Measurements from ENCODE around the gene PCSK4. TPM values are rescaled to one million over a fixed set of nuclear protein-coding genes. Genes with fewer than 3 reads are reported as not detected.
"Not testable (repeated sequence)": the region's sequence is repeated elsewhere in the genome, so short reads cannot be mapped to it uniquely, and the experiment has no call there.

The PCSK4 gene
- total RNA-seq, 2 experiments from 2014 or later, result 1.5 to 1.7 TPM

DNA sequence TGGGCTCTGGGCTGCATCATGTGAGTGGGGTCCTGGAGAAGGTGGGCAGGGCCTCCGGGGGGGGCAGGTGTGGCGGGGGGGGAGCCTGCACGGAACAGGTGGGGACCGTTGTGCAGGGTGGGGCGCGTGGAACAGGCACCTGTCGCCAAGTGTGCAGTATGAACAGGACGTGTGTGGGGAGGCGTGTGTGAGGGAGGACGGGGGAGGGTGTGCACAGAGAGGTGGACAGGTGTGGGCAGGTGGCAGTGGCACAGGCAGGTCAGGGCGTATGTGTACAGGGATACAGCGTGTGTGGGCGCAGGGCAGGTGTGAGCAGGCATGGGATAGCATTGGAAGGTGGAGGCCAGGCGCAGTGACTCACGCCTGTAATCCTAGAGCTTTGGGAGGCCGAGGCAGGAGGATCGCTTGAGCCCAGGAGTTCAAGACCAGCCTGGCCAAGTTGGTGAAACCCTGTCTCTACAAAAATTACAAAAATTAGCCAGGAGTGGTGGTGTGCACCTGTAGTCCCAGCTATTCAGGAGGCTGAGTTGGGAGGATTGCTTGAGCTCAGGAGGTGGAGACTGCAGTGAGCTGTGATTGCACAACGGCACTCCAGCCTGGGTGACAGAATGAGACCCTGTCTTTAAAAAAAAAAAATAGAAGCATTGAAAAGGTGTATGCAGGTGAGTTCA is 37.0 kb upstream of the PCSK4 start:
- no peak overlapping the region for H3K4me3 Mint-ChIP-seq
- no peak overlapping the region for H3K27ac Mint-ChIP-seq
- H3K4me1 Mint-ChIP-seq (ENCODE audit: low read depth), result peaks cover 7% of the 10 kb centered on the region
- intact Hi-C loops (cut with micrococcal nuclease), result no loop called here
- peaks cover 36% of the 10 kb centered on the region for H3K27me3 Mint-ChIP-seq (ENCODE audit: low read depth)
- H3K9me3 Mint-ChIP-seq, result no peaks in the 10 kb centered on the region
- DNase-seq, result no peak
- CTCF ChIA-PET, result no interaction called here
- no peaks in the 10 kb centered on the region for H3K36me3 Mint-ChIP-seq (ENCODE audit: low read depth)

DNA sequence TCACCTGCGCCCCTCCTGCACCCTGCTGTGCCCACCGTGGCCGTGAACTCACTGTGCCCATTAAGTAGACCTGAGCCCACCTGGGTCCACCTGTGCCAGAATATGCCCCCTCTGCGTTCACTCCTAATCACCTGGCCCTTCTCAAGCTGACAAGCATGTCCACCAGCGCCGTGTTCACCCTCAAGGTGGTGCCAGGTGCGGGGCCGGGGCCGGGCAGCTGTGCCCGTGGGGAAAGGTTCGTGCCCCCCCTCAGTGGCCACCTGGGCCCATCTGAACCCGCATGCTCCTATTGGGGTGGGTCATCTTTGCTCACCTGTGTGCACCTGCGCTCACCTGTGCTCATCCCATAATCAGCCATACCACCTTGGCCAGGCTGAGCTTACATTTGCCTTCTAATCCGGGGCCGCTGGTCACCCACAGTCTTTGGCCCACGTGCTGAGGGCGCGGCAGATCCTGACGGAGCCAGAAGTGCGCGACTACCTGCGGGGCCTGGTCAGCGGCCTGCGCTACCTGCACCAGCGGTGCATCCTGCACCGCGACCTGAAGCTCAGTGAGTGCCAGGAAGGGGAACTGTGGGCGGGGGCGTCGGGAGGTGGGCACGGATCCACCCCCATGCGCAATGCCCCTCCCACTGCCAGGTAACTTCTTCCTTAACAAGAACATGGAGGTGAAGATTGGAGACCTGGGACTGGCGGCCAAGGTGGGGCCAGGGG is 36.1 kb upstream of the PCSK4 start:
- Mint-ChIP-seq H3K27ac (no peak overlapping the region), H3K9me3 (no peaks in the 10 kb centered on the region), H3K4me3 (no peak overlapping the region), H3K36me3 (ENCODE audit: low read depth) (no peaks in the 10 kb centered on the region), H3K27me3 (ENCODE audit: low read depth) (peaks cover 36% of the 10 kb centered on the region), H3K4me1 (ENCODE audit: low read depth) (peaks cover 7% of the 10 kb centered on the region)
- no peak for DNase-seq
- intact Hi-C loops (cut with micrococcal nuclease), result no loop called here
- CTCF ChIA-PET, result no interaction called here

DNA sequence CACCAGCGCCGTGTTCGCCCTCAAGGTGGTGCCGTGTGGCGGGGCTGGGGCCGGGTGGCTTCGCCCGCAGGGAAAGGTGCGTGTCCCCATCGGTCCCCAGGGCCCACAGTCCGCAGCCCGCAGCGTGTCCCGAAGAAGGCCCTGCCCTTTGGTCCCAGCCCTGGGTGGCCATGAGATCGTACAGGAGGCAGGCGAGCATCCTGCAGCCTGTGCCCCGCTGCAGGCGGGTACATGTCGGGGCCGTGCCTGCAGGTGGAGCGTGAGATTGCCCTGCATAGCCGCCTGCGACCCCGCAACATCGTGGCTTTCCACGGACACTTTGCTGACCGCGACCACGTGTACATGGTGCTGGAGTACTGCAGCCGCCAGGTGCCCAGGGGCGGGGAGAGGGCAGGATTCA is 35.2 kb upstream of the PCSK4 start:
- H3K4me3 Mint-ChIP-seq, result no peak overlapping the region
- CTCF ChIA-PET, result no interaction called here

DNA sequence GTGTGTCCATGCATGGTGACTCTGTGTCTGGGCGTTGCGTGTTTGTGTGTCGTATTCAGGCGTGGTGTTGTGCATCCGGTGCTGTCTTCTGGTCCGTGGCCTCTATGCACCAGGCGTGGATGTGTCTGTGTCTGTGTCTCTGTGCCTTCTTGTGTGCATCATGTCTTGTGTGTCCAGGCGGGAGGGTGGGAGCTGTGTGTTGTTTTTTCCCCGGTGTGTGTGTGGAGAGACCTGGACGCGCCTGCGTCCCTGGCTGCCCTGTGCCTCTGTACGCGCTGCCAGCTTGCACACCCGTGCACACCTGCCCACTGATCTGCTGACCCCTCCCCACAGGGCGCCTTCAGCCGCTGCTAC is 34.8 kb upstream of the PCSK4 start:
- peaks cover 33% of the 10 kb centered on the region for H3K27me3 Mint-ChIP-seq (ENCODE audit: low read depth)
- H3K36me3 Mint-ChIP-seq (ENCODE audit: low read depth), result no peaks in the 10 kb centered on the region
- CTCF ChIA-PET, result no interaction called here
- H3K4me3 Mint-ChIP-seq, result no peak overlapping the region
- H3K27ac Mint-ChIP-seq, result no peak overlapping the region
- H3K4me1 Mint-ChIP-seq (ENCODE audit: low read depth), result peaks cover 7% of the 10 kb centered on the region
- no peak for DNase-seq
- intact Hi-C loops (cut with micrococcal nuclease), result no loop called here
- no peaks in the 10 kb centered on the region for H3K9me3 Mint-ChIP-seq

More for the DNA sequence above, 35.2 kb upstream of the PCSK4 start:
- intact Hi-C loops (cut with micrococcal nuclease), result no loop called here
- H3K4me1 Mint-ChIP-seq (ENCODE audit: low read depth), result peaks cover 7% of the 10 kb centered on the region
- H3K36me3 Mint-ChIP-seq (ENCODE audit: low read depth), result no peaks in the 10 kb centered on the region
- H3K27ac Mint-ChIP-seq, result no peak overlapping the region
- H3K9me3 Mint-ChIP-seq, result no peaks in the 10 kb centered on the region
- peaks cover 36% of the 10 kb centered on the region for H3K27me3 Mint-ChIP-seq (ENCODE audit: low read depth)
- no peak for DNase-seq

- H3K27ac Mint-ChIP-seq, result no peak overlapping the region
- H3K4me3 Mint-ChIP-seq, result no peak overlapping the region
- H3K9me3 Mint-ChIP-seq, result no peaks in the 10 kb centered on the region
- H3K27me3 Mint-ChIP-seq (ENCODE audit: low read depth), result peaks cover 30% of the 10 kb centered on the region
- intact Hi-C loops (cut with micrococcal nuclease), result no loop called here
- CTCF ChIA-PET, result no interaction called here
- peaks cover 7% of the 10 kb centered on the region for H3K4me1 Mint-ChIP-seq (ENCODE audit: low read depth)
- H3K36me3 Mint-ChIP-seq (ENCODE audit: low read depth), result no peaks in the 10 kb centered on the region
- no peak for DNase-seq
Observed at GRCh38 chr19:1524287-1524971, 34.3 kb upstream of the PCSK4 start.

DNA sequence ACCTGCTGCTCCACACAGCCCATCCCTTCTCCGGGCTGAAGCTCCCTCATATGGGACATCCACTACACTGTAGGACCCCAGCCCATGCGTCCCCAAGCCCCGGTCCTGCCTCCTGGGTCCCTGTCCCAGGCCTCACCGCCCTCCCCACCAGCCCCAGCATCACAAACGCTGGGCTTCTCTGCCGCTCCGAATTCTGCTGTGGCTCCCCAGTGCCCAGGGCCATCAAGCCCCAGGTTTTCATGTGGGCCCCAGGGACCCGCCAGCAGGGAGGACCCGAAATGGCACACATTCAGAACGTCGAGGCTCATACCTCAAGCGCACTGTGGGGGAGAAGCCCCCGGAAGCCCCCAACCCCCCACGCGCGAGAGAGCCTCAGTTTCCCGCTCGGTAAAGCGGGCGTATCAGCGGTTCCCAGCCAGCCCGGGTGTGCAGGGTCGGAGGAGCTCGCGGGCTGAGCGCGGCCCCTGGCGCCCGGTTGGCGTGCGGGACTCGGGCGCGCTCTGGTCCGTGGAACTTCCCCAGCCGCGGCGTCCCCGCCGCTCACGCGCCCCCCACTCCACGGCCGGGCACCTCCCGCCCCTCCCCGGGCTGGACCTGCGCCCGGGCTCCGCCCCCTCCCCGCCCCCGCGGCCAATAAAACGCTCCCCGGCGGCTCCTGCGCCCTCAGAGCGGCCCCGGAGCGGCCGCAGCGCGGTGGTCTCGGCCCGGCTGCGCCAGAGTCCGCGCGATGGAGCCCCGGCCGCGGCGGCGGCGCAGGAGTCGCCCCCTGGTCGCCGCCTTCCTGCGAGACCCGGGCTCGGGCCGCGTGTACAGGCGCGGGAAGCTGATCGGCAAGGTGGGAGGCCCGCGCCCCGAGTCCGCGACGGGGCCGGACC is 33.5 kb upstream of the PCSK4 start, which contains the start of gene PLK5:
Gene PLK5 (plus strand): TSS at position 666 of the 875 bp plus-strand sequence. CDS start 2,920 bp downstream, outside the sequence.
- no peak within 1 kb of the TSS for H3K27ac Mint-ChIP-seq
- H3K4me1 Mint-ChIP-seq (ENCODE audit: low read depth), result peaks cover 7% of the 10 kb centered on the region
- no peak within 1 kb of the TSS for H3K4me3 Mint-ChIP-seq
- peaks cover 30% of the 10 kb centered on the region for H3K27me3 Mint-ChIP-seq (ENCODE audit: low read depth)
- intact Hi-C loops (cut with micrococcal nuclease), result no loop called here
- DNase-seq, result no peak
- H3K36me3 Mint-ChIP-seq (ENCODE audit: low read depth), result no peaks in the 10 kb centered on the region
- CTCF ChIA-PET, result no interaction called here
- no peaks in the 10 kb centered on the region for H3K9me3 Mint-ChIP-seq

GRCh38 chr19:1522838-1523237 is 32.7 kb upstream of the PCSK4 start:
- Mint-ChIP-seq H3K9me3 (no peaks in the 10 kb centered on the region), H3K36me3 (ENCODE audit: low read depth) (no peaks in the 10 kb centered on the region), H3K27me3 (ENCODE audit: low read depth) (peaks cover 30% of the 10 kb centered on the region), H3K4me1 (ENCODE audit: low read depth) (peaks cover 7% of the 10 kb centered on the region), H3K4me3 (no peak overlapping the region), H3K27ac (no peak overlapping the region)
- DNase-seq, result no peak
- CTCF ChIA-PET, result no interaction called here
- intact Hi-C loops (cut with micrococcal nuclease), result no loop called here

- Mint-ChIP-seq H3K4me3 (no peak overlapping the region), H3K4me1 (ENCODE audit: low read depth) (peaks cover 7% of the 10 kb centered on the region), H3K36me3 (ENCODE audit: low read depth) (no peaks in the 10 kb centered on the region), H3K27me3 (ENCODE audit: low read depth) (peaks cover 25% of the 10 kb centered on the region), H3K27ac (no peak overlapping the region), H3K9me3 (no peaks in the 10 kb centered on the region)
- CTCF ChIA-PET, result no interaction called here
- DNase-seq, result no peak
- intact Hi-C loops (cut with micrococcal nuclease), result no loop called here
Observed at GRCh38 chr19:1522061-1522460, 31.9 kb upstream of the PCSK4 start.

DNA sequence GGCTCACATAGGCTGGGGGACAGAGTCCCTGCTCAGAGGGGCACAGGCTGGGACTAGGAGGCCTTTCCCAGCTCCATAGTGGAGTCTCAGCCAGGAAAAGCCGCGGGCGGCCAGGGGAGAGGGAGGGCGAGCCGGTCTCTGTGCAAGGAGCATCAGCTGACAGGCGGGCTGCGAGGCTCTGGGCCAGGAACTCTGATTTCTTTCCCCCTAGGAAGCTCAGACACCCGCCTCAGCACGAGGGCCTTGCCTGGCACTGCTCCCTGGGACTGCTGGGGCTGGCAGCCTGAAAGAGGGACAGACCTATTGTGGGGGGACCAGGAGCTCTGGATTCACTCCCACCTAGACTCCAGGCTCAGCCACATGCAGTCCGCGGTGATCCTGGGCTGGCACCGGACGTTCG is 31.5 kb upstream of the PCSK4 start:
- Mint-ChIP-seq H3K4me3 (no peak overlapping the region), H3K36me3 (ENCODE audit: low read depth) (no peaks in the 10 kb centered on the region), H3K27ac (no peak overlapping the region), H3K4me1 (ENCODE audit: low read depth) (peaks cover 7% of the 10 kb centered on the region), H3K9me3 (no peaks in the 10 kb centered on the region), H3K27me3 (ENCODE audit: low read depth) (peaks cover 24% of the 10 kb centered on the region)
- CTCF ChIA-PET, result no interaction called here
- no peak for DNase-seq
- intact Hi-C loops (cut with micrococcal nuclease), result no loop called here

DNA sequence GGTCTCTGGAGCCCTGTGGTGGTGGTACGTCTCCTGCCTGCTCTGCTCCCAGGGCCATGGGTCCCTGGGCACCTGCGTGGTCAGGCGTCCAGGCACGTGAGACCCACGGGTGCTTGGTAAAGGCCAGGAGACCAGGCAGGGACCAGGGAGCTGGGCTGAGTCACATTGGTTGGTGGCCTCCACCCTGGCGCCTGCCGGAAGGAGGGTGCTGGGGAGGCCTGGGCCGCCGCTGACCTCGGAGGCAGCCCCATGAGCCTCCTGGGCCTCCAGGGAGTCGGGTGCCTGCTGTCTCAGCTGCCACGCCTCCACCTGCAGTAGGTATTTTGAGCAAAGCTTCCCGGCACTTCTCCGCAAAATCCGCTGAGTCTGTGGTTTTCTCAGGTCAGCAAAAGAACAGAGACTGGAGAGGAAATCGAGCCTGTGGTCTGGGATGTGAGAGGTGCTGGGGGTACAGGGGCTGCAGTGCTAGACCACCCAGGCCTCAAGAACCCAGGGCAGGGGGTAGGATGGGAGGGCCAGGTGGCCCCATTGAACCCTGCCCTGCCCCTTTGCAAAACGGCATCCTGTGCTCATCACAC is 30.1 kb upstream of the PCSK4 start:
- no peak for DNase-seq
- peaks cover 14% of the 10 kb centered on the region for H3K27me3 Mint-ChIP-seq (ENCODE audit: low read depth)
- intact Hi-C loops (cut with micrococcal nuclease), result no loop called here
- no peaks in the 10 kb centered on the region for H3K9me3 Mint-ChIP-seq
- H3K4me1 Mint-ChIP-seq (ENCODE audit: low read depth), result peaks cover 7% of the 10 kb centered on the region
- H3K4me3 Mint-ChIP-seq, result no peak overlapping the region
- no peak overlapping the region for H3K27ac Mint-ChIP-seq
- CTCF ChIA-PET, result interaction anchor here (0.6 kb wide), 1 partner anchor 149 kb away, joined by 5 read pairs; no protein-coding TSS in a partner anchor
- no peaks in the 10 kb centered on the region for H3K36me3 Mint-ChIP-seq (ENCODE audit: low read depth)

DNA sequence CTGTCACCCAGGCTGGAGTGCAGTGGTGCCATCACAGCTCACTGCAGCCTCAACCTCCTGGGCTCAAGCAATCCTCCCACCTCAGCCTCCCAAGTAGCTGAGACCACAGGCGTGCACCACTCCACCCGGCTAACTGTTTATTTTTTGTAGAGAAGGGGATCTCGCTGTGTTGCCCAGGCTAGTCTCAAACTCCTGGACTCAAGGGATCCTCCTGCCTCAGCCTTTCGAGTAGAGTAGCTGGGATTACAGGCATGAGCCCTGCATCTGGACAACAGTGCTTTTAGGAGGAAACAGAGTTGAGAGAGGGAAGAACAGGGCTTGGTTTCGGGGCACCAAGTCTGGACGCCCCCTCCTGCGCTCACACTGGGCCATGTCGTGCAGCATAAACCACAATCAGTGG is 29.7 kb upstream of the PCSK4 start:
- H3K27ac Mint-ChIP-seq; DNase-seq; CTCF ChIA-PET; H3K36me3 Mint-ChIP-seq (ENCODE audit: low read depth); H3K4me3 Mint-ChIP-seq; H3K4me1 Mint-ChIP-seq (ENCODE audit: low read depth); H3K9me3 Mint-ChIP-seq; intact Hi-C loops (cut with micrococcal nuclease): not testable (repeated sequence)
- H3K27me3 Mint-ChIP-seq (ENCODE audit: low read depth), result peaks cover 12% of the 10 kb centered on the region

GRCh38 chr19:1518471-1518870 is 28.3 kb upstream of the PCSK4 start:
- no peak for DNase-seq
- Mint-ChIP-seq H3K27me3 (ENCODE audit: low read depth) (peaks cover 6% of the 10 kb centered on the region), H3K36me3 (ENCODE audit: low read depth) (no peaks in the 10 kb centered on the region), H3K27ac (no peak overlapping the region), H3K4me3 (no peak overlapping the region), H3K4me1 (ENCODE audit: low read depth) (no peaks in the 10 kb centered on the region), H3K9me3 (no peaks in the 10 kb centered on the region)
- intact Hi-C loops (cut with micrococcal nuclease), result no loop called here
- CTCF ChIA-PET, result no interaction called here

Measured in activated naive CD4-positive, alpha-beta T cell treated with anti-CD3 and anti-CD28 coated beads for 36 hours (primary cell).